ENCODE measurements around the gene KRT27.

The KRT27 gene

DNA sequence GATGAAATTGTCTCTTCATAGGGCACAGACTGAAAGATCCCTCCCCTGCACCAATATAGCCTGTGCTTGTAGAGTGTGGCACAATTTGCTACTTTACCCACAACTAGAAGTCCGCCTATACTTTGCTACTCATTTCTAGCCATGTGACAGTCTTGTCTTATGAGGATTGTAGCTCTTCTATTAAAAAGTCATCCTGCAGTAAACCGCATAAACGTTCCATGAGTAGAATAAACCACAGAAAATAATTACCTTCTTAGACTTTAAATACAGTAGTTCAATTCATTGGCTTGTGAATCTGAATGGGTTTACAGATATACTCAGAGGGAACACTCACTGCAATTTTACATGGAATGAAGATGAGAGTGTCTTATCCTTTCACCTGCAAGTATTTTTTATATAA lies 4.4 kb downstream of the KRT27 start:
- DNase-seq, result no peak
- peaks cover 11% of the 10 kb centered on the region for H3K27me3 ChIP-seq (replicated peaks)

DNA sequence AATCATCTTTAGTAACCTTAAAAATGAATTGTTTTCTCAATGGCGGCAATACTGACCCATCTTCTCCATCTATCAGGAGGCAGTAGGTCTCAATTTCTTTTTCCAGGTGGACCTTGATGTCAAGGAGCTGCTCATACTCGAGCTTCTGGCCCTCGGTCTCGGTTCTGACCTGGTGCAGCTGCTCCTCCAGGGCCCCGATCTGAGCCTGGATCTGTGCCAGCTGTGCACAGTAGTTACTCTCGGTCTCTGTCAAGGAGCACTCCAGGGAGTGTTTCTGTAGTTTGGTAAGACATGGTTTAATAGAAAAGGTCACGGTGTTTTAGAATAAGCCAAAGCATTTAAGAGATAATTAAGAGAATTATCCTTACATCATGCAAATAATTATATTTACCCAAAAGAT lies 4.9 kb downstream of the KRT27 start:
- no peaks in the 10 kb centered on the region for H3K36me3 ChIP-seq (replicated peaks)
- DNase-seq, result no peak
- TF ChIP-seq CTCF (IDR thresholded peaks at IDR 0.05; ENCODE audit: low read depth, low read length, missing control alignments), result no peak
- H3K27ac ChIP-seq, result no peak overlapping the region
- no peak overlapping the region for H3K4me3 ChIP-seq (ENCODE audit: low read depth, low read length)
- peaks cover 13% of the 10 kb centered on the region for H3K27me3 ChIP-seq (replicated peaks)
- in situ Hi-C loops (cut with HindIII; ENCODE audit: low pct_ligation_motif_present, low sequenced_read_pairs), result no loop called here

More for the DNA sequence above, 4.4 kb downstream of the KRT27 start:
- in situ Hi-C loops (cut with HindIII; ENCODE audit: low pct_ligation_motif_present, low sequenced_read_pairs), result no loop called here
- no peak for TF ChIP-seq CTCF (IDR thresholded peaks at IDR 0.05; ENCODE audit: low read depth, low read length, missing control alignments)
- Histone ChIP-seq H3K36me3 (replicated peaks) (no peaks in the 10 kb centered on the region), H3K4me3 (ENCODE audit: low read depth, low read length) (no peak overlapping the region), H3K27ac (no peak overlapping the region)

DNA sequence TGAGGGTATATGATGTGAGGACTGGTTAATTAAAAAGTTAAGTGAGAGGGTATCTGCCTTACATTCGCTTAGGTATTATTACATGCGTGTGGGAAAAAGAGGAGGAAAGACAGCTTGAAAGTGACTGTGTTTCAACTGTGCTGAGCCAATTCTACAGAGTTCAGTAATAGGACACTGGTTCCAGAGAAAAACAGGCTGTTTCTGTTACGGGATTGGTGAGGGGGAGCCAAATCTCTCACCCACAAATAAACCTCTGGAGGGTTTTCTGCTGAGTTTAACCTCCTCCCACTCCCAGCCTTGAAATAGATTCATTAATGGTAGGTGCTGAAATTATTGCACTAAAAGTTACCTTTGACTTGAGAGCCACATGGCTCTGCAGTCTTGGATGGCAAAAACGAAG lies 6.4 kb downstream of the KRT27 start:
- Histone ChIP-seq H3K27ac (no peak overlapping the region), H3K36me3 (replicated peaks) (no peaks in the 10 kb centered on the region), H3K27me3 (replicated peaks) (peaks cover 13% of the 10 kb centered on the region), H3K4me3 (ENCODE audit: low read depth, low read length) (no peak overlapping the region)
- no peak for TF ChIP-seq CTCF (IDR thresholded peaks at IDR 0.05; ENCODE audit: low read depth, low read length, missing control alignments)
- in situ Hi-C loops (cut with HindIII; ENCODE audit: low pct_ligation_motif_present, low sequenced_read_pairs), result no loop called here
- no peak for DNase-seq

GRCh38 chr17:40772101-40772500 lies 10.2 kb downstream of the KRT27 start, which contains the start of gene KRT26:
KRT26 (minus strand) TSS chr17:40772201; CDS start chr17:40772113, 88 bp downstream.
- H3K36me3 ChIP-seq (replicated peaks), result no peaks in the 10 kb centered on the region
- TF ChIP-seq CTCF (IDR thresholded peaks at IDR 0.05; ENCODE audit: low read depth, low read length, missing control alignments), result no peak
- no peak within 1 kb of the TSS for H3K4me3 ChIP-seq (ENCODE audit: low read depth, low read length)
- peaks cover 6% of the 10 kb centered on the region for H3K27me3 ChIP-seq (replicated peaks)
- H3K27ac ChIP-seq, result no peak within 1 kb of the TSS
- in situ Hi-C loops (cut with HindIII; ENCODE audit: low pct_ligation_motif_present, low sequenced_read_pairs), result no loop called here
- DNase-seq, result no peak

DNA sequence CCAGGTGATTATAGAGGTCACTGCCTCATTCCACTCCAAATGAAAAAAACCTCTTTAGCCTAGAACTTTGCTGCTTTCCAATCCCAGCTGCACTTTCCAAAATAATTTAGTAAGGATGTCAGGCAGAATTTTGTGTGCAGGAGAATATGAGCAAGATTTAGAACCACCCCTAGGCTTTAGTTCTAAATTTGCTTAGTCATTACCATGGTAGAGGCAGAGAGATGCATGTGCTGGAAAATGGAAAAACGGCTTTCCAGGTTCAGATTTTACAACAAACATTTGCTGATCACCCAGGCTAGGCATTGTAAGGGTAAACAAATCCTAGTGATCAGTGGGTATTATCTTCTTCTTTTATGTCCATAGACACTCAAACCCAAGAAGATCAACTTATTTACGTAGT lies 16.7 kb downstream of the KRT27 start:
- H3K36me3 ChIP-seq (replicated peaks), result no peaks in the 10 kb centered on the region
- in situ Hi-C loops (cut with HindIII; ENCODE audit: low pct_ligation_motif_present, low sequenced_read_pairs), result no loop called here
- H3K27ac ChIP-seq, result no peak overlapping the region
- no peak for DNase-seq
- TF ChIP-seq CTCF (IDR thresholded peaks at IDR 0.05; ENCODE audit: low read depth, low read length, missing control alignments), result no peak
- H3K27me3 ChIP-seq (replicated peaks), result no peaks in the 10 kb centered on the region
- no peak overlapping the region for H3K4me3 ChIP-seq (ENCODE audit: low read depth, low read length)

GRCh38 chr17:40763752-40764151 lies 18.6 kb downstream of the KRT27 start:
- no peaks in the 10 kb centered on the region for H3K27me3 ChIP-seq (replicated peaks)
- no peak overlapping the region for H3K27ac ChIP-seq
- DNase-seq, result no peak
- in situ Hi-C loops (cut with HindIII; ENCODE audit: low pct_ligation_motif_present, low sequenced_read_pairs), result no loop called here
- no peaks in the 10 kb centered on the region for H3K36me3 ChIP-seq (replicated peaks)
- H3K4me3 ChIP-seq (ENCODE audit: low read depth, low read length), result no peak overlapping the region
- TF ChIP-seq CTCF (IDR thresholded peaks at IDR 0.05; ENCODE audit: low read depth, low read length, missing control alignments), result no peak

Measured in brain microvascular endothelial cell (primary cell).